A673 (cell line): Measurements from ENCODE around the gene YEATS4.

Experiments used
- EZH2 ChIP-seq: fragments of 200-600 bp; sonication (generic); IDR thresholded peaks from 2 replicates; pipeline ENCODE4 v1.6.1; 2017; ENCODE audit warnings: borderline replicate concordance, low read depth, mild to moderate bottlenecking, mixed read lengths, antibody characterized with exemption, low read length; ENCODE audit not compliant: poor library complexity, severe bottlenecking
- TF ChIP-seq, protein P1 (sequence below): fragments of 300-800, 200-600 bp; sonication (generic); conservative IDR thresholded peaks from 2 replicates; pipeline ENCODE4 v1.5.1; 2017; ENCODE audit warnings: low read depth, mild to moderate bottlenecking, antibody characterized with exemption, low read length, moderate library complexity, mixed read lengths

DNA sequence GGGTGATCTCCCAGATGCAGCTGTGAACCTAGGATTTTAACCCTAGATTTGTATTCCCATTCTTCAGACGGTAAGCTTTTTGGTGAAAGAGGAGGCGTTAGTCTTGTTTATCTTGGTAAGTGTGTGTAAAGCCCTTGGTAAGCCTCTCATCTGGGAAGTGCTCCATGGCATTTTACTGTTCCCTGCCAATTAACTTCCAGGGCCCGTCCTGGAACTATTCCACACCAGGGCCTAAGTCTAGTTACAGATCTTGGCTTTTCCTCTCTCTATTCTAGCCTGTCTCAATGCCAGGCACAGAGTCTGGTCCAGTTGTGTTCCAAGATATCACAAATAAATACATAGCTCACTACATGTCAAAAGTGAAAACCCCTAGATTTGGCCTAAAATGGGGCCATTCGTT, 42.4 kb downstream of the YEATS4 start:
- TF ChIP-seq, protein P1, sequence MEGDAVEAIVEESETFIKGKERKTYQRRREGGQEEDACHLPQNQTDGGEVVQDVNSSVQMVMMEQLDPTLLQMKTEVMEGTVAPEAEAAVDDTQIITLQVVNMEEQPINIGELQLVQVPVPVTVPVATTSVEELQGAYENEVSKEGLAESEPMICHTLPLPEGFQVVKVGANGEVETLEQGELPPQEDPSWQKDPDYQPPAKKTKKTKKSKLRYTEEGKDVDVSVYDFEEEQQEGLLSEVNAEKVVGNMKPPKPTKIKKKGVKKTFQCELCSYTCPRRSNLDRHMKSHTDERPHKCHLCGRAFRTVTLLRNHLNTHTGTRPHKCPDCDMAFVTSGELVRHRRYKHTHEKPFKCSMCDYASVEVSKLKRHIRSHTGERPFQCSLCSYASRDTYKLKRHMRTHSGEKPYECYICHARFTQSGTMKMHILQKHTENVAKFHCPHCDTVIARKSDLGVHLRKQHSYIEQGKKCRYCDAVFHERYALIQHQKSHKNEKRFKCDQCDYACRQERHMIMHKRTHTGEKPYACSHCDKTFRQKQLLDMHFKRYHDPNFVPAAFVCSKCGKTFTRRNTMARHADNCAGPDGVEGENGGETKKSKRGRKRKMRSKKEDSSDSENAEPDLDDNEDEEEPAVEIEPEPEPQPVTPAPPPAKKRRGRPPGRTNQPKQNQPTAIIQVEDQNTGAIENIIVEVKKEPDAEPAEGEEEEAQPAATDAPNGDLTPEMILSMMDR = no peak
- no peak for TF ChIP-seq EZH2
